Measurements from ENCODE around the gene MRGPRG. TPM values are rescaled to one million over a fixed set of nuclear protein-coding genes. Genes with fewer than 3 reads are reported as not detected.

MRGPRG gene
- total and polyA plus RNA-seq, 2 experiments from 2014 or later: not detected

DNA sequence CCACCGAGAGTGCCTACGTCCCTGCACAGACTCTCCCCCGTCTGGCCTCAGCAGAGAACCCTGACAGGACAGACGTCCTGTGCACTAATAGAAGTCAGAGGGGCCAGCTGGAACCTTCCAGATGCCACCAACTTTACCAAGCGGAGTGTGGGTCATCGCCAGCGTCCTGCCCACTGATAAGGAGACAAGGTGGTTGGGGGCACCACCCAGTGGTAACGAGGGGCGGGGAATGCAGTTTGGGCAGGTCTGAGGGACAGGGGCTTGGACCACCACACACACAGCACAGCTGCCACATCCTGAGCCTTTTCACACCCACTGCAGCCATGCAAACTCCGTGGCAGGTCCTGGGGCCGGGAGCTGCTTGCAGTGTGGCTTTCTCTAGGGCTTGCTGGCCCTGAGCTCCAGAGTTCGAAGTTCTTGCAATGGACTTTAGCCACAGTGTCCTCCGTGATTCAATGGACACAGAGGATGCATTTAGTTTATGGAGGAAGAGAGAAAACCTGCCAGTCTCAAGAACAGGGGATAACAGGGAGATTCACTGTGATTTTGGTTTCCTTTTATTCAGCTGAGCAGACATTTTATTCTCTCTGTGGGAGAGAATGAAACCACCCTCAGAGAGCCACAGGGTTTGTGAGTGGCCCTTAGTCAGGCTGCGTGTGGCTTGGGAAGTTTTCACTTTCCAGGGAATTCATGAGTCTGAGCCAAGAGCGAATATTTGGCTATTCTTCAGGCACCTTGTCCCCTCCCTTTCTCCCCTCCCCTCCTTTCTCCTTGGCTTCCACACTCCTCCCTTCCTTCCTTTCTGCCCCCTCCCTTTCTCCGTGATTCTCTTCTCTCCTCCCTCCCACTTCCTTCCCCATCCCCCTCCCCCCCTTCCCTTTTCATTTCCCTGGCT is 13.1 kb downstream of the MRGPRG start:
- no peak for DNase-seq (ENCODE audit: low spot score)
- Histone ChIP-seq H2AFZ (no peak overlapping the region), H3K79me2 (no peaks in the 10 kb centered on the region), H3K4me3 (no peak overlapping the region), H3K27me3 (peaks cover 56% of the 10 kb centered on the region), H3K9me3 (ENCODE audit: low read depth) (no peaks in the 10 kb centered on the region), H3K4me1 (ENCODE audit: insufficient read depth) (no peaks in the 10 kb centered on the region), H3K27ac (no peak overlapping the region), H3K4me2 (no peak overlapping the region), H3K9me2 (replicated peaks; ENCODE audit: insufficient read depth) (no peaks in the 10 kb centered on the region), H3K36me3 (replicated peaks; ENCODE audit: insufficient read depth, low read depth) (no peaks in the 10 kb centered on the region), H4K20me1 (ENCODE audit: insufficient read depth, poor library complexity, severe bottlenecking) (no peaks in the 10 kb centered on the region)
- TF ChIP-seq, protein P1, sequence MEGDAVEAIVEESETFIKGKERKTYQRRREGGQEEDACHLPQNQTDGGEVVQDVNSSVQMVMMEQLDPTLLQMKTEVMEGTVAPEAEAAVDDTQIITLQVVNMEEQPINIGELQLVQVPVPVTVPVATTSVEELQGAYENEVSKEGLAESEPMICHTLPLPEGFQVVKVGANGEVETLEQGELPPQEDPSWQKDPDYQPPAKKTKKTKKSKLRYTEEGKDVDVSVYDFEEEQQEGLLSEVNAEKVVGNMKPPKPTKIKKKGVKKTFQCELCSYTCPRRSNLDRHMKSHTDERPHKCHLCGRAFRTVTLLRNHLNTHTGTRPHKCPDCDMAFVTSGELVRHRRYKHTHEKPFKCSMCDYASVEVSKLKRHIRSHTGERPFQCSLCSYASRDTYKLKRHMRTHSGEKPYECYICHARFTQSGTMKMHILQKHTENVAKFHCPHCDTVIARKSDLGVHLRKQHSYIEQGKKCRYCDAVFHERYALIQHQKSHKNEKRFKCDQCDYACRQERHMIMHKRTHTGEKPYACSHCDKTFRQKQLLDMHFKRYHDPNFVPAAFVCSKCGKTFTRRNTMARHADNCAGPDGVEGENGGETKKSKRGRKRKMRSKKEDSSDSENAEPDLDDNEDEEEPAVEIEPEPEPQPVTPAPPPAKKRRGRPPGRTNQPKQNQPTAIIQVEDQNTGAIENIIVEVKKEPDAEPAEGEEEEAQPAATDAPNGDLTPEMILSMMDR (IDR thresholded peaks at IDR 0.05; ENCODE audit: poor library complexity): no peak
- TF ChIP-seq EZH2phosphoT487 (IDR thresholded peaks at IDR 0.05; ENCODE audit: low read depth, severe bottlenecking, unreplicated experiment): no peak
- TF ChIP-seq EZH2 (IDR thresholded peaks at IDR 0.05; ENCODE audit: borderline replicate concordance): no peak
- 60% methylated on average over 15 of the region's 16 CpGs for WGBS (ENCODE audit: low lambda C conversion rate, missing lambda C conversion rate)

DNA sequence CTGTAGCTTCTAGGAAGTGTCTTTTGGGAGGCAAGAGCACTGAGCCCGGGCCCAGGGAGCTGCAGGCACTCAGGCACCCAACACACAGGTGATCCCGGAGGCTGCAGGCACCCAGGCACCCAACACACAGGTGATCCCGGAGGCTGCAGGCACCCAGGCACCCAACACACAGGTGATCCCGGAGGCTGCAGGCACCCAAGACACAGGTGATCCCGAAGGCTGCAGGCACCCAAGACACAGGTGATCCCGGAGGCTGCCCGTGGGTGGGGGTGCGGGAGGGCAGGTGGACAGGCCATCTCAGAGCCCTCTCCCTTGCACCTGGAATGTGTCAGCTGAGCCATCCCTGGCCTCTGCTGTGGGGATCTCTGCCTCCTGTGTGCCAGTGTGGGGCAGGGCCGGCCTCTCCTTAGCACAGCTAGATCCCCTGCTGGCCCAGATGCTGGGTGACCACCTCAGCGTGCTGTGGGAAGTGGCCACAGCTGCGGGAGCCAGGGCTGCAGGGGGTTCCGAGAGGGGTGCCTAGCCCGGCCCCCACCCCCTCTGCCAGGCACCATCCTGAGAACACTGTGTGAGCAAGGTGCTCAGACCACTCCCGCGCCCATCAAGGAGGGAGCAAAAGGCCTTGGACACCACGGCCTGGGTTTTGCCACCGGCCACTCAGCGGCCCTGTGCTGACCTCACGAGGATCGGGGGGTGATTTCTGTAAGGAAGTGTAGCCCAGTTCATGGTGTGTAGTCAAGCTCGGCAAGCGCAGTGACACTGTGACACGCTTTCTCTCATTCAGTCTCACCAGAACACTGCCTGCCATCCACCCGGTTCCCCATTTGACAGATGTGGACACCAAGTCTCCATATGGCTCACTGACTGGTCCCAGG is 14.2 kb downstream of the MRGPRG start:
- H2AFZ ChIP-seq: no peak overlapping the region
- H4K20me1 ChIP-seq (ENCODE audit: insufficient read depth, poor library complexity, severe bottlenecking): no peaks in the 10 kb centered on the region
- H3K9me3 ChIP-seq (ENCODE audit: low read depth): no peaks in the 10 kb centered on the region
- no peak overlapping the region for H3K4me3 ChIP-seq
- DNase-seq (ENCODE audit: low spot score): no peak
- no peak overlapping the region for H3K4me2 ChIP-seq
- no peak for TF ChIP-seq EZH2 (IDR thresholded peaks at IDR 0.05; ENCODE audit: borderline replicate concordance)
- TF ChIP-seq EZH2phosphoT487 (IDR thresholded peaks at IDR 0.05; ENCODE audit: low read depth, severe bottlenecking, unreplicated experiment): no peak
- TF ChIP-seq, protein P1 (IDR thresholded peaks at IDR 0.05; ENCODE audit: poor library complexity): no peak
- WGBS (ENCODE audit: low lambda C conversion rate, missing lambda C conversion rate): 88% methylated on average over 24 of the region's 24 CpGs
- H3K79me2 ChIP-seq: no peaks in the 10 kb centered on the region
- H3K4me1 ChIP-seq (ENCODE audit: insufficient read depth): no peaks in the 10 kb centered on the region
- no peaks in the 10 kb centered on the region for H3K9me2 ChIP-seq (replicated peaks; ENCODE audit: insufficient read depth)
- no peaks in the 10 kb centered on the region for H3K36me3 ChIP-seq (replicated peaks; ENCODE audit: insufficient read depth, low read depth)
- H3K27me3 ChIP-seq: peaks cover 56% of the 10 kb centered on the region
- H3K27ac ChIP-seq: no peak overlapping the region

DNA sequence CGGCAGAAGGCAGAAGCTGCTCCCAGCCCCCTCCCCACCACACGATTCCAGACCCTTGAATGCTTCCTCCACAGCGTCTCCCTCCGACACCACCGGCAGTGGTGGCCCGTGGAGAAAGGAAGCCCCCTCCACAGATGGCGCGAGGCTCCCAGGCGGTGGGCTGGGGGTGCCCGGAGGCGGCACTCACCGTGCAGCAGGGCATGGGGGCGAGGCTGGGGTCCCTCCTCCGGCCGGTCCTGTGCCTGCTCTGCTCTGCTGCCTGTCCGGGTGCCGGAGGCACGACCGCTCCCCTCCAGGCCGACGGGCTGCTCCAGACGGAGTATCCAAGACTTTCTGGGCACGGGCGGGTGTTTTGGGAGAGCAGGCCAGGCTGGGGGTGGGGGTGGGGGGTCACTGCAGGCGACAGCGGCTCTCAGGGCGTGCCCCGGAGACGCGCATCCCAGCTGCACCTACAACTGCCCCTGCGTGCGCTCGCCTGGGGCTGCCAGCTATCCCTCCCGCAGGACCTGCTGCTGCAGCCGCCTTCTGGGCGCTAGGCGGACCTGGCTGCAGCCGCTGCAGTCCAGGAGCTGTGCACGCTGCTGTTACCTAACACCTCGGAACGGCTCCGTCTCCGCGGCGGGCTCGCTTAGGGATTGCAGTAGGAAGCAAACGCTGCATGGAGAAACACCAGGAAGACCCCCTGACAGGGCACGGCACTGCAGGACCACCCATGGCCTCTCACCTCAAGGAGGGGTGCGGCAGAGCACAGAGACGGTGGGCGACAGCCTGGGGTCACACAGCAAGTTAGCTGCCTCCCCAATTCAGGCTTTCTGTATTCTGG is 15.2 kb downstream of the MRGPRG start:
- peak overlapping the region; percentile 70 for H3K4me2 ChIP-seq
- H3K27me3 ChIP-seq: peaks cover 50% of the 10 kb centered on the region
- no peaks in the 10 kb centered on the region for H3K9me3 ChIP-seq (ENCODE audit: low read depth)
- TF ChIP-seq, protein P1 (IDR thresholded peaks at IDR 0.05; ENCODE audit: poor library complexity): no peak
- TF ChIP-seq EZH2phosphoT487 (IDR thresholded peaks at IDR 0.05; ENCODE audit: low read depth, severe bottlenecking, unreplicated experiment): peak; percentile 14
- H3K27ac ChIP-seq: no peak overlapping the region
- H3K4me1 ChIP-seq (ENCODE audit: insufficient read depth): no peaks in the 10 kb centered on the region
- H4K20me1 ChIP-seq (ENCODE audit: insufficient read depth, poor library complexity, severe bottlenecking): no peaks in the 10 kb centered on the region
- no peak overlapping the region for H3K4me3 ChIP-seq
- WGBS (ENCODE audit: low lambda C conversion rate, missing lambda C conversion rate): 6% methylated on average over 41 of the region's 51 CpGs
- DNase-seq (ENCODE audit: low spot score): peak; percentile 59
- H2AFZ ChIP-seq: no peak overlapping the region
- no peaks in the 10 kb centered on the region for H3K36me3 ChIP-seq (replicated peaks; ENCODE audit: insufficient read depth, low read depth)
- H3K9me2 ChIP-seq (replicated peaks; ENCODE audit: insufficient read depth): no peaks in the 10 kb centered on the region
- no peaks in the 10 kb centered on the region for H3K79me2 ChIP-seq

All from hepatocyte (in vitro differentiated cells).